BJ (cell line): ENCODE data around the gene FAAP100. TPM values are rescaled to one million over a fixed set of nuclear protein-coding genes. Genes with fewer than 3 reads are reported as not detected.

Source experiments
- CTCF ChIA-PET: fragments of 350-600 bp; formaldehyde crosslinking; extraction: SDS; loops from one replicate; lab custom pipeline; 2021; ENCODE audit warnings: antibody characterized with exemption, inconsistent platforms; lab: Yijun Ruan, JAX
- POLR2A ChIA-PET: fragments of 300-600 bp; sonication (Branson Sonifier 250); formaldehyde crosslinking; extraction: SDS; loops from one replicate; lab custom pipeline; 2021; ENCODE audit warnings: antibody characterized with exemption; lab: Charles Lee
- DNase-seq: peaks from one replicate; pipeline ENCODE4 v3.0.0-alpha.2; 2011; ENCODE audit warnings: low read depth
- H3K27me3 ChIP-seq: 2 replicates; pipeline ENCODE4 v1.6.0; 2011; ENCODE audit warnings: low read length; ENCODE audit not compliant: control insufficient read depth, insufficient read depth
- H3K36me3 ChIP-seq: 2 replicates; pipeline ENCODE4 v1.5.1; 2011; ENCODE audit warnings: low read length; ENCODE audit not compliant: control insufficient read depth, insufficient read depth
- H3K4me3 ChIP-seq: 2 replicates; pipeline ENCODE4 v1.5.1; 2011; ENCODE audit warnings: low read depth, mild to moderate bottlenecking, control low read depth, low read length
- CTCF ChIP-seq: IDR thresholded peaks from 2 replicates; pipeline ENCODE4 v1.5.1; 2011; ENCODE audit warnings: low read depth, mild to moderate bottlenecking, control low read depth, inconsistent platforms, low read length, moderate library complexity; ENCODE audit not compliant: insufficient read depth
- polyA plus RNA-seq: library from polyadenylated mRNA; depleted of rRNA; stranded (reverse); fragments of >200 nt; gene quantifications from 2 replicates; pipeline ENCODE4 v1.2.3, GENCODE V29; 2011; rRNA removed
- small RNA-seq: library from RNA; depleted of rRNA; stranded (forward); fragments of <200 nt; gene quantifications from one replicate; pipeline ENCODE3, GENCODE V24; 2012; ENCODE audit warnings: low replicate concordance, low read depth; ENCODE audit not compliant: insufficient read length

Gene FAAP100
- polyA plus RNA-seq, 1 experiment, result 11.2 TPM

DNA sequence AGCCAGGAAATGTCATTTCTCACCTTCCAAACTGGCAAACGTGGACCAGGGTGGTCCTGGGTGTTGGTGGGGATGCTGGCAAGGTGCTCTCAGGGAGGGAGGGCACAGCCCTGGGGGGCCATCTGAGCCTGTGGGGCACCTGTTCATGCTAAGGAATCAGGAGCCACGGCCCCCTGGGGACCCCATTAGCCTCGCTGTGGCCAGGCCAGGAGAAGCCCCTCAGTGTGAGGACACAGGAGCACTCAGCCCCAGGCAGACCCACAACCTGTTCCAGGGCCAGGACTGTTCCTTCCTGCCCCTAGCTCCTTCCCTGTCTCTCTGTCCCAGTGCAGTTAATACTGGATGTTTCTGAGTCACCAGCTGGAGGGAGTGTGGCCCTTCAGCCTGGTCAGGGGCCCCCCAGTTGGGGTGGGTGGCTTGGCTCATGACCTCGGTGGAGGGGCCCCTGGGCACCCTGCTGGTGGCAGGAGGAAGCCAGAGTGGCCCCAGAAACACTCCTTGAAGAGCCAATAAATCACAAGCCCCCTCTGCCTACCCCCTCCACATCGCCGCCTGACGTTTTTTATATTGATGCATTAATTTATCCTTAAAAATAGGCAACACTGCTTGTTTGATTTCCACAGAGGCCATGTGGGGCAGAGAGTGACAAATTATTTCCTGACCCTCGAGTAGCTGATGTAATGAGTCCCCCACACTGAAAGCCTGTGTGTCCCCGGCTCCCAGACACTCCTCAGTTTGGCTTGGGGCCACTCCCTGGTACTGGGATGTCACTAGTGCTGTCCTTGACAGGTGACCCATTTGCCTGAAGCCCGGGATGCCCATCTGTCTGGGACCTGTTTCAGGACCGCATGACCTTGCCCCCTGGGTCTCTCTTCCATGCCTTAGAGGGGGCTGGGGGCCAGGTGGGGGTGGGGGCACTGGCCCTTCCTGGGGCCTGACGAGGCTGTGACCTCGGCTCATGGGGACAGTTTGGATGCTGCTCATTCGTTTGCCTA is 61.9 kb downstream of the FAAP100 start:
- H3K4me3 ChIP-seq, result no peak overlapping the region
- DNase-seq, result no peak
- H3K27me3 ChIP-seq, result peaks cover 4% of the 10 kb centered on the region; the same call in 1 of the 2 replicates
- CTCF ChIA-PET, result interaction anchor here (0.6 to 1.5 kb wide), 4 partner anchors 21 to 237 kb away, joined by 3 to 5 read pairs (median 3); no protein-coding TSS in a partner anchor
- H3K36me3 ChIP-seq, result no peaks in the 10 kb centered on the region
- POLR2A ChIA-PET, result no interaction called here
- TF ChIP-seq CTCF, result no peak

Small RNA genes lying within 50 kb of the gene (small RNA-seq; reads per million reads assigned to genes)
- gene RF00019, result not detected

Other genes starting within 250 kb of the FAAP100 start
- 2.3 and 3.1 TPM in 2 replicates for gene BAHCC1, start 156.9 kb downstream of the FAAP100 start, polyA plus RNA-seq
- gene ACTG1, start 39.6 kb downstream of the FAAP100 start, polyA plus RNA-seq, result 2,988 and 3,774 TPM in 2 replicates
- 1.1 and 1.3 TPM in 2 replicates for gene FSCN2, start 24.0 kb downstream of the FAAP100 start, polyA plus RNA-seq
- gene NPLOC4, start 84.8 kb upstream of the FAAP100 start, polyA plus RNA-seq, result 84.9 and 108 TPM in 2 replicates
- 1.6 and 3.0 TPM in 2 replicates for gene TSPAN10, start 84.8 kb upstream of the FAAP100 start, polyA plus RNA-seq
- gene PDE6G, start 104.2 kb upstream of the FAAP100 start, polyA plus RNA-seq, result 0.36 and 0.37 TPM in 2 replicates
- gene OXLD1, start 114.3 kb upstream of the FAAP100 start, polyA plus RNA-seq, result 18.4 and 29.6 TPM in 2 replicates
- 10.8 and 10.9 TPM in 2 replicates for gene CCDC137, start 114.4 kb upstream of the FAAP100 start, polyA plus RNA-seq
- 48.8 and 70.8 TPM in 2 replicates for gene ARL16, start 131.4 kb upstream of the FAAP100 start, polyA plus RNA-seq
- gene HGS, start 131.7 kb upstream of the FAAP100 start, polyA plus RNA-seq, result 67.2 and 110 TPM in 2 replicates
- gene MRPL12, start 151.0 kb upstream of the FAAP100 start, polyA plus RNA-seq, result 56.2 and 63.0 TPM in 2 replicates
- gene SLC25A10, start 159.9 kb upstream of the FAAP100 start, polyA plus RNA-seq, result 4.9 and 8.4 TPM in 2 replicates